DOHH2 (cell line): ENCODE measurements around the gene RIMBP2.

Experiments
- H3F3A ChIP-seq: fragments of 200-600 bp; sonication (generic), shearing (Covaris generic); 2 replicates; pipeline ENCODE4 v1.6.0; 2016; ENCODE audit warnings: antibody characterized with exemption, mild to moderate bottlenecking; ENCODE audit not compliant: control insufficient read depth, insufficient read depth
- H3K27ac ChIP-seq: fragments of 200-600 bp; sonication (generic); 2 replicates; pipeline ENCODE4 v1.5.1; 2014; ENCODE audit warnings: low read depth, mild to moderate bottlenecking, low read length, moderate library complexity
- H3K27me3 ChIP-seq: fragments of 200-600 bp; sonication (generic); 2 replicates; pipeline ENCODE4 v1.6.1; 2014; ENCODE audit warnings: mild to moderate bottlenecking, low read length, mixed read lengths; ENCODE audit not compliant: control insufficient read depth
- H3K36me3 ChIP-seq: fragments of 200-600 bp; sonication (generic); 2 replicates; pipeline ENCODE4 v1.6.1; 2014; ENCODE audit warnings: mild to moderate bottlenecking, low read length, moderate library complexity, mixed read lengths; ENCODE audit not compliant: control insufficient read depth
- H3K4me1 ChIP-seq: fragments of 200-600 bp; sonication (generic); 2 replicates; pipeline ENCODE4 v1.6.1; 2014; ENCODE audit warnings: mild to moderate bottlenecking, low read length, mixed read lengths; ENCODE audit not compliant: control insufficient read depth
- H3K4me2 ChIP-seq: fragments of 200-600 bp; sonication (generic); 2 replicates; pipeline ENCODE4 v1.6.0; 2014; ENCODE audit warnings: mild to moderate bottlenecking, low read length, moderate library complexity
- H3K4me3 ChIP-seq: fragments of 200-600 bp; sonication (generic); 2 replicates; pipeline ENCODE4 v1.5.1; 2014; ENCODE audit warnings: mild to moderate bottlenecking, low read length, mixed read lengths
- H3K79me2 ChIP-seq: fragments of 200-600 bp; sonication (generic); 2 replicates; pipeline ENCODE4 v1.6.1; 2014; ENCODE audit warnings: mild to moderate bottlenecking, low read length, mixed read lengths; ENCODE audit not compliant: control insufficient read depth
- H3K9me2 ChIP-seq: fragments of 200-600 bp; sonication (generic); replicated peaks from 2 replicates; pipeline ENCODE4 v1.6.1; 2014; ENCODE audit warnings: mild to moderate bottlenecking, low read length, mixed read lengths; ENCODE audit not compliant: control insufficient read depth
- H3K9me3 ChIP-seq: fragments of 200-600 bp; sonication (generic); 2 replicates; pipeline ENCODE4 v1.6.1; 2014; ENCODE audit warnings: antibody characterized with exemption, low read length, mixed read lengths; ENCODE audit not compliant: control insufficient read depth, insufficient read depth
- H4K20me1 ChIP-seq: fragments of 200-600 bp; sonication (generic); 2 replicates; pipeline ENCODE4 v1.6.0; 2014; ENCODE audit warnings: low read depth, mild to moderate bottlenecking, antibody characterized with exemption, low read length, moderate library complexity; ENCODE audit not compliant: control insufficient read depth, insufficient read depth
- EZH2phosphoT487 ChIP-seq: fragments of 200-600 bp; sonication (generic); IDR thresholded peaks from 2 replicates; pipeline ENCODE4 v1.6.1; 2017; ENCODE audit warnings: borderline replicate concordance, mild to moderate bottlenecking, antibody characterized with exemption, low read length, moderate library complexity, mixed read lengths
- TF ChIP-seq, protein P1 (sequence below): fragments of 200-600 bp; sonication (generic); IDR thresholded peaks from one replicate; pipeline ENCODE4 v1.5.1; 2014; ENCODE audit warnings: antibody characterized with exemption, mild to moderate bottlenecking, low read depth, low read length; ENCODE audit not compliant: poor library complexity, severe bottlenecking

RIMBP2 gene

DNA sequence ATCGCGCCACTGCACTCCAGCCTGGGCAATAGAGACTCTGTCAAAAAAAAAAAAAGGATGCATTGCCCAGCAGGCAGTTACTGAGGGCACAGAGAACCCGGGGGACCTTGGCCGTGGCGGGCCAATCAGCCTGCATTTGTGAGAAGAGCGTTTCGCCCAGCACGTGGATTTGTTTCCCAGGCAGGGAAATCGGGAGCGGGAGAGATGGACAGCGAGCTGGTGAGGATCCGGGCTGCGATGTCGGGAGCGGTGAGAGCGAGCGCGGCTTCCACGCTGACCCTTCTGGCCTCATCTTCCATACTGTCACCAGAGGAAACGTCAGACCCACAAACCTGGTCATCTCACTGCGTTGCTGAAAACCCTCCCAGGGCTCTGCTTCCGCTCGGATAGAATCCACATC lies 123.5 kb downstream of the RIMBP2 start:
- Histone ChIP-seq H3K27ac (no peak overlapping the region), H3K9me2 (no peaks in the 10 kb centered on the region), H3K4me2 (no peak overlapping the region), H3F3A (no peaks in the 10 kb centered on the region), H3K36me3 (no peaks in the 10 kb centered on the region), H4K20me1 (no peaks in the 10 kb centered on the region), H3K4me3 (no peak overlapping the region), H3K27me3 (no peaks in the 10 kb centered on the region), H3K9me3 (no peaks in the 10 kb centered on the region), H3K79me2 (no peaks in the 10 kb centered on the region), H3K4me1 (no peaks in the 10 kb centered on the region)
- TF ChIP-seq, protein P1, sequence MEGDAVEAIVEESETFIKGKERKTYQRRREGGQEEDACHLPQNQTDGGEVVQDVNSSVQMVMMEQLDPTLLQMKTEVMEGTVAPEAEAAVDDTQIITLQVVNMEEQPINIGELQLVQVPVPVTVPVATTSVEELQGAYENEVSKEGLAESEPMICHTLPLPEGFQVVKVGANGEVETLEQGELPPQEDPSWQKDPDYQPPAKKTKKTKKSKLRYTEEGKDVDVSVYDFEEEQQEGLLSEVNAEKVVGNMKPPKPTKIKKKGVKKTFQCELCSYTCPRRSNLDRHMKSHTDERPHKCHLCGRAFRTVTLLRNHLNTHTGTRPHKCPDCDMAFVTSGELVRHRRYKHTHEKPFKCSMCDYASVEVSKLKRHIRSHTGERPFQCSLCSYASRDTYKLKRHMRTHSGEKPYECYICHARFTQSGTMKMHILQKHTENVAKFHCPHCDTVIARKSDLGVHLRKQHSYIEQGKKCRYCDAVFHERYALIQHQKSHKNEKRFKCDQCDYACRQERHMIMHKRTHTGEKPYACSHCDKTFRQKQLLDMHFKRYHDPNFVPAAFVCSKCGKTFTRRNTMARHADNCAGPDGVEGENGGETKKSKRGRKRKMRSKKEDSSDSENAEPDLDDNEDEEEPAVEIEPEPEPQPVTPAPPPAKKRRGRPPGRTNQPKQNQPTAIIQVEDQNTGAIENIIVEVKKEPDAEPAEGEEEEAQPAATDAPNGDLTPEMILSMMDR = no peak
- TF ChIP-seq EZH2phosphoT487 = no peak

DNA sequence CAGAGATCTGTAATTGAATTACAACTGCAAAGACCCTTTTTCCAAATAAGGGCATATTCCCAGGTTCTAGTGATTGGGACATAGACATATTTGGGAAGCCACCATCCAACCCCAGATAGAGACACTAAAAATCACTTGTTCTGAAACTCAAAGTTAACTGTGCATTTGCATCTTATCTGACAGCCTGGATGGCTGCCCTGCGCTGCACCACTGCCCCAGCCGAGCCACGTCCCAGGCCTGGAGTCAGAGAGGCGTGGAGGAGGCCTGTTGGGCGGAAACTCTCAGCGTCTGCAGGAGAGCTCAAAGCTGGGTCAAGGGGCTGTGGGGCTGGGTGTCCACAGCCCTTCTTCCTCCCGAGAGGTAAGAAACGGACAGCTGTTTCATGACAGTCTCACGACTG lies 124.4 kb downstream of the RIMBP2 start:
- H3F3A ChIP-seq = no peaks in the 10 kb centered on the region
- H3K36me3 ChIP-seq = no peaks in the 10 kb centered on the region
- no peaks in the 10 kb centered on the region for H3K4me1 ChIP-seq
- H4K20me1 ChIP-seq = no peaks in the 10 kb centered on the region
- H3K79me2 ChIP-seq = no peaks in the 10 kb centered on the region
- H3K27me3 ChIP-seq = no peaks in the 10 kb centered on the region
- no peak overlapping the region for H3K27ac ChIP-seq
- no peaks in the 10 kb centered on the region for H3K9me3 ChIP-seq
- no peak overlapping the region for H3K4me3 ChIP-seq
- no peaks in the 10 kb centered on the region for H3K9me2 ChIP-seq
- TF ChIP-seq EZH2phosphoT487 = no peak
- TF ChIP-seq, protein P1 = no peak
- H3K4me2 ChIP-seq = no peak overlapping the region

- Histone ChIP-seq H3K36me3 (no peaks in the 10 kb centered on the region), H3F3A (no peaks in the 10 kb centered on the region), H4K20me1 (no peaks in the 10 kb centered on the region), H3K9me2 (no peaks in the 10 kb centered on the region), H3K27me3 (no peaks in the 10 kb centered on the region), H3K4me2 (no peak overlapping the region), H3K9me3 (no peaks in the 10 kb centered on the region), H3K4me3 (no peak overlapping the region), H3K4me1 (no peaks in the 10 kb centered on the region), H3K27ac (no peak overlapping the region), H3K79me2 (no peaks in the 10 kb centered on the region)
- no peak for TF ChIP-seq EZH2phosphoT487
- TF ChIP-seq, protein P1 = no peak
Measured at GRCh38 chr12:130590685-130591084, 125.4 kb downstream of the RIMBP2 start.

- H3K79me2 ChIP-seq = no peaks in the 10 kb centered on the region
- no peaks in the 10 kb centered on the region for H3K27me3 ChIP-seq
- no peaks in the 10 kb centered on the region for H3K4me1 ChIP-seq
- no peaks in the 10 kb centered on the region for H3K36me3 ChIP-seq
- H3K4me3 ChIP-seq = no peak overlapping the region
- TF ChIP-seq, protein P1 = no peak
- no peak for TF ChIP-seq EZH2phosphoT487
- no peak overlapping the region for H3K4me2 ChIP-seq
- no peak overlapping the region for H3K27ac ChIP-seq
- no peaks in the 10 kb centered on the region for H3K9me2 ChIP-seq
- H3K9me3 ChIP-seq = no peaks in the 10 kb centered on the region
- H4K20me1 ChIP-seq = no peaks in the 10 kb centered on the region
- H3F3A ChIP-seq = no peaks in the 10 kb centered on the region
Measured at GRCh38 chr12:130589540-130590317, 126.4 kb downstream of the RIMBP2 start.
